Stimulated activated CD4-positive, alpha-beta T cell treated with anti-CD3 and anti-CD28 coated beads, Interleukin-1b, Interleukin-23, amount 100 ng/mL, for 4 hours (primary cell): ENCODE data around the gene PILRA.
"Not testable (repeated sequence)": the region's sequence is repeated elsewhere in the genome, so short reads cannot be mapped to it uniquely, and the experiment has no call there.

Source experiments
- DNase-seq, 2 donors: peaks; one replicate each; pipeline ENCODE4 v3.0.0-alpha.2; 2020; ENCODE audit warnings: low read depth in 2 of 2

Gene PILRA

DNA sequence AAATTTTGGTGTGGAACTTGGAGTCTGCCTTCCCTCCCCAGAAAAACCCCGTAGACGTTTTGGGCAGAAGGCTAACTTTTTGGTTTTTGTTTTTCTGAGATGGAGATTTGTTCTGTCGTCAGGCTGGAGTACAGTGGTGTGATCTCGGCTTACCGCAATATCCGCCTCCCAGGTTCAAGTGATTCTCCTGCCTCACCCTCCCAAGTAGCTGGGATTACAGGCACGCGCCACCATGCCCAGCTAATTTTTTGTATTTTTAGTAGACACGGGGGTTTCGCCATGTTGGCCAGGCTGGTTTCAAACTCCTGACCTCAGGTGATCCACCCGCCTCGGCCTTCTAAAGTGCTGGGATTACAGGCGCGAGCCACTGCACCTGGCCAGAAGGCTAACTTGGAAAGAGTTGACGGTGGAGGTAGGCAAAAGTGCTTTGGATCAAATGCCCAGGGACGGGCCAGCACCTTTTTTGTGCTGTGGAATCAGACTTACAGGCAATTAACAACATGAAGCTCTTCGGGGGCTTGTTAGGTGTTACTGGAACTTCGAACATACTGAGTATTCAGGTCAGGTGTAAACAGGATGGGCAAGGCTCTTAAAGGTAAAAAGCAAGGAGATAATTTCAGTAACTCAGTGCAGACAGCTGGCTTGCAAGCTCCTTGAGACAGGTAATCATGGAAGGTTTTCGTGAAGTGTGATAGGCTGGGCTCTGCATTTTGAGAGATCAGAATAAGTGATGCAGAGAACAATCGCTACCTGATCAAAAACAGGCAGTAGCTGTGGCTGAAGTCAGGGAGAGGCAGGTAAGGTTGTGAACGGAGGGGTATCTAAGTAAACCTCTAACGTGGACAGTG lies 61.2 kb downstream of the PILRA start:
- no peak for DNase-seq

DNA sequence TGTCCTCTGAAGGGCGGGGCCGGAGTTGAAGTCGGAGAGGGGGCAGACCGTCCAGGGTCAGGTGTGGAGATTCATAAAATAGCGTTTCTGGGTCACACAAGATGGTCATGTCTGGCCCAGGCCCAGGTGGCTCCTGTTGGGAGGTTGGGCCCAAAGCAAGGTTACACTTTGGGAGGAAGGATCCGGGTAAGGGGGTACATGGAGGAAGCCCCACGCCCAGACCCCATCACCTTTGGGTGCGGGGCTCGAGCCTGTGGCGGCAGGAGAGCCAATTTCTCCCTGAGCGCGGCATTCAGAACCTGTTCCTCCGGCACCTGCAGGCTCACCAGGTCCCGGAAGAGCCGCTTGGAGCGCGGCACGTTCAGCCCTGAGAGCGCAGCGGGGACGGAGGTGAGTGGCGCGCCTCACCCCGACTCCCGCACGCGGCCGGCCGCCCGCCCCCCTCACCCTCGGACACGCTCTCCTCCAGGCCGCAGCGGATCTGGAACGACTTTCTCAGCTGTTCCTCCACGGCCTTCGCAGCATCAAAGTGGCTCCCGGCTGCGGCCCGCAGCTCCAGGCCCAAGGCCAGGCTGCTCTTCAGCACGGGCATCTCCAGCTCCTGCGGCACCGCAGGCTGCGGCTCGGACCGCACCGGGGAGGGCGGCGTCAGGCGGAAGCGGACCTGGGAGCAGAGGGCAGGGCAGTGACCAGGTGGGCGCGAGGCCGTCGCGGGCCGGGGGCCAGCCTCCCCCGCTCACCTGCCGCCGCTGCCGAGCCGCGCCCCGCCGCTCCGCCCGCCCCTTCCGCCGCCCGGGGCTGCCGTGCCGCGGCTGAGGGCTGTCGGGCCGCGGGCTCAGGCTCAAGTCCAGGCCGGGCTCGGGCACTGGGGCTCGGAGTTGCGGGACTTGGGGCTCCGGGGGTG lies 62.4 kb downstream of the PILRA start:
- peak in 1 of 2 donors; percentile 42 for DNase-seq

DNA sequence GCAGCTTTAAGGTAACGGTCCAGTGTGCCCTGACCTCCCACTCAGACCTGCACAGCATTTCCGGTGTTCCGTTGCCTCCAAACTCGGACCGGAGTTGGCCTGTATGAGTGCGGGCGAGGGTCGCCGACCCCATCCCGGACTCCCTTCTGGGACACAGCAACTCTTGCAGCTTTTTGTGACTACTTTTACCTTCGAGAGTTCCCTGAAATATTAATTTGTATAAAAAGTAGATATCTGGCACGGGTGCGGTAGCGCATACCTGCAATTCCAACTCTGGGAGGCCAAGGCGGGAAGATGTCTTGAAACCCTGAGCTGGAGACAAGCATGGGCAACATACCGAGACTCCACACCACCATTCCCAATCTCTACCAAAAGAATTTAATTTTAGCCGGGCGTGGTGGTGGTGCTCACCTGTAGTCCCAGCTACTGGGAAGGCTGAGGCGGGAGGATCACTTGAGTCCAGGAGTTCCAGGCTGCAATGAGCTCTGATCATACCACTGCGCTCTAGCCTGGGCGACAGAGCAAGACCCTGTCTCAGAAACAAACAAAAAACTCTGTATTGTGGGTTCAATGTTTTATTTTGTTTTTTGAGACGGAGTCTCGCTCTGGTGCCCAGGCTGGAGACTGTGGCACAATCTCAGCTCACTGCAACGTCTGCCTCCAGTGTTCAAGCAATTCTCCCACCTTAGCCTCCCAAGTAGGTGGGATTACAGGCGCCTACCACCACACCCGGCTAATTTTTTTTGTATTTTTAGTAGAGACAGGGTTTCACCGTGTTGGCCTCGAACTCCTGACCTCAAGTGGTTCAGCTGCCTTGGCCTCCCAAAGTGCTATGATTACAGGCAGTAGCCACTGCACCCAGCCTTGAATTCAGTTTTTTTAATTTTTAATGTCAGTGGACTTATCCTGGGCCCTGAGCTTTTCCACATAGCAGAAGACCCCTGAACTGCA lies 64.1 kb downstream of the PILRA start:
- DNase-seq: no peak

DNA sequence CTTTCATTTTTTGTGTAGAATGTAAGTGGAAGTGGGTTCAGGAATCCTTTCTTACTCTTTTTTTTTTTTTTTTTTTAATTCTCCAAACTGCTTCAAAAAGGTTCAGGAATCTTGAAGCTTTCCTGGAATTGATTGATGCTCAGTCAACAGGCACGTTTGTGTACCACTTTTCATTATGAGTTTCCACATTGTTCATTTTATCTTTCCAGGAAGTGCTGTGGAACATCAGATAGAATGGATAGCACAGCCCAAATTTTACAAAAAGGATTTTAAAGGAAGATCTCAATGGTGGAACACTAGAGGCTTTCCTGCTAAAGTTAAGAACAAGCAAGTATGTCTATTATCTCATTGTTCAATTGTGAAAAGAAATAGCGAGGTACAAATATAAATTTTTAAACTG lies 64.9 kb downstream of the PILRA start:
- DNase-seq: no peak

DNA sequence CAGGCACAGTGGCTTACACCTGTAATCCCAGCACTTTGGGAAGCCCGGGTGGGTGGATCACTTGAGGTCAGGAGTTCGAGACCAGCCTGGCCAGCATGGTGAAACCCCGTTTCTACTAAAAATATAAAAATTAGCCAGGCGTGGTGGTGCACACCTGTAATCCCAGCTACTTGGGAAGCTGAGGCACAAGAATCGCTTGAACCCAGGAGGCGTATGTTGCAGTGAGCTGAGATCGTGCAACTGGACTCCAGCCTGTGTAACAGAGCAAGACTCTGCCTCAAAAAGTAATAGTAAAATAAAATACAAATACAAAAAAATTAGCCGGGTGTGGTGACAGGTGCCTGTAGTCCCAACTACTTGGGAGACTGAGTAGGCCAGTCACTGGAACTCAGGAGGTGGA lies 65.4 kb downstream of the PILRA start:
- DNase-seq: not testable (repeated sequence)

DNA sequence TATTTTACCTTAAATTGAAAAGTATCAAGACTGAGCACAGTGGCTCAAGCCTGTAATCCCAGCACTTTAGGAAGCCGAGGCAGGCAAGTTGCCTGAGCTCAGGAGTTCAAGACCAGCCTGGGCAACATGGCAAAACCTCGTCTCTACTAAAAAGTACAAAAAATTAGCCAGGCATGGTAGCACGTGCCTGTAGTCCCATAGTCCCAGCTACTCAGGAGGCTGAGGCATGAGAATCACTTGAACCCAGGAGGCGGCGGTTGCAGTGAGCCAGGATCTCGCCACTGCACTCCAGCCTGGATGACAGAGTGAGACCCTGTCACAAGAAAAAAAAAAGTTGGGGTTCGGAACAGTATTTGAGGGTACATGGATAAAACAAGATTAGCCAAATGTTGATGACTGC lies 66.0 kb downstream of the PILRA start:
- DNase-seq: not testable (repeated sequence)

DNA sequence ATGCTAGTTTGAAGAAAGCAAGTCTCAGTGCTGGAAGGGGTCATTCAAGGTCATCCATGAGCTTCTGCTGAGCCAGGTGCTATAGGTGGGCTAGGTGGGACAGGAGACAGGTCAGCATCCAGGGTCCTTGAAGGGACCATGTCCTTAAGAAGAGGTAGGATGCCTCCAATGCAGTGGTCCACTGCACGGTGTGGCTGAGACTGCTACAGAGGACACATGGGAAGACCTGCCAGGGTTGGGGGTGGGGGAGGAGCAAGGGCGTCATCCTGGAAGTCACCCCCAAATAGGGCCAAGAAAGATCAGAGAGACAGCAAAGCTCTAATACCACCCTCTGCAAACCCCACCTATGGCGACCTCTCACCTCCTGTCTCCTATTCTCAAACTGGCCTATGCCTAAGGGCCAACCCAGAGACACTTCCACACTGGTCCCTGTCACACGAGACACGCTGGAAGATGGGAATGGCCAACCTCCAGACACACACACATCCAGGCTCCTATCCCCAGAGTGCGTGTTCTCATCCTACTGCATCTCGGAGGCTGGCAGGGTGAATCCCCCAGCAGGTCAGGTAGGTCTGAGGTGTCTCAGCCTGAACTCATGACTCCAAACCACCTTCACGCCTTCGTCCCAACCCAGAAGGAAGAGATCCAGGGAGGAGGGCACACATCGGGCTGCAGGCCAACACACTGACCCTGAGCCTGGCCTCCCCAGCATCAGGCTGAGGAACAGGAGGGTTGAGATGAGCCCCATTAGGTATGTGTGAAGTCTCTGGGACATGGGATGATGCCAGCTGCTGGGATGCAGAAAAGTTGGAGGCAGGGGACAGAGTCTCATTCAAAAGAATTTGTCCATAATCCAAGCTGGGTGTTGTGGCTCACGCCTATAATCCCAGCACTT lies 68.6 kb downstream of the PILRA start:
- no peak for DNase-seq

DNA sequence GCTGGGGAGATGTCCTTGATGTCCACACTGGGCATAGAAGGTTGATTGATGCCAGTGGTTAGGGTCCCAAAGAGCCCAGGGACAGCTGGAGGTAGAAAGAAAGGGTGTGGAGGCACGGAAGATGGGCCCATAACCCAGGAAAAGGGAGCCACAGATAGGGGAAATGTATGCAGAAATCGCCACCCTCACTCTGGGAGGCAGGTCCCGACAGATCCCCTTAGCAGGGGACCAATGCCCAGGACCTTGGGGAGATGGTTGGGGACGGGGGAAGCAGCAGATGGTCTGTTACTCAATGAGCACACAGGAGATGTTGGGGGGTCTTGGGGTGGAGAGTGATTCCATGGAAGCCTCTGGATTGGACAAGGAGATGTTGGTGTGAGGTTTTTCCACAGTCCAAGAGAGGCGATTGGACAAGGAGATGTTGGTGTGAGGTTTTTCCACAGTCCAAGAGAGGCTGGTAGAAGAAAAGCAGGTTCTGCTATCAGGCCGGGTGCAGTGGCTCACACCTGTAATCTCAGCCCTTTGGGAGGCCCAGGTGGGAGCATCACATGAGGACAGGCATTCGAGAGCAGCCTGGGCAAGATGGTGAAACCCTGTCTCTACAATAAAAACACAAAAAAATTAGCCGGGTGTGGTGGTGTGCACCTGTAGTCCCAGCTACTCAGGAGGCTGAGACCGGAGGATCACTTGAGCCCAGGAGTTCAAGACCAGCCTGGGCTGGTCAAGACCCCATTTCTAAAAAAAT lies 70.0 kb downstream of the PILRA start:
- no peak for DNase-seq

DNA sequence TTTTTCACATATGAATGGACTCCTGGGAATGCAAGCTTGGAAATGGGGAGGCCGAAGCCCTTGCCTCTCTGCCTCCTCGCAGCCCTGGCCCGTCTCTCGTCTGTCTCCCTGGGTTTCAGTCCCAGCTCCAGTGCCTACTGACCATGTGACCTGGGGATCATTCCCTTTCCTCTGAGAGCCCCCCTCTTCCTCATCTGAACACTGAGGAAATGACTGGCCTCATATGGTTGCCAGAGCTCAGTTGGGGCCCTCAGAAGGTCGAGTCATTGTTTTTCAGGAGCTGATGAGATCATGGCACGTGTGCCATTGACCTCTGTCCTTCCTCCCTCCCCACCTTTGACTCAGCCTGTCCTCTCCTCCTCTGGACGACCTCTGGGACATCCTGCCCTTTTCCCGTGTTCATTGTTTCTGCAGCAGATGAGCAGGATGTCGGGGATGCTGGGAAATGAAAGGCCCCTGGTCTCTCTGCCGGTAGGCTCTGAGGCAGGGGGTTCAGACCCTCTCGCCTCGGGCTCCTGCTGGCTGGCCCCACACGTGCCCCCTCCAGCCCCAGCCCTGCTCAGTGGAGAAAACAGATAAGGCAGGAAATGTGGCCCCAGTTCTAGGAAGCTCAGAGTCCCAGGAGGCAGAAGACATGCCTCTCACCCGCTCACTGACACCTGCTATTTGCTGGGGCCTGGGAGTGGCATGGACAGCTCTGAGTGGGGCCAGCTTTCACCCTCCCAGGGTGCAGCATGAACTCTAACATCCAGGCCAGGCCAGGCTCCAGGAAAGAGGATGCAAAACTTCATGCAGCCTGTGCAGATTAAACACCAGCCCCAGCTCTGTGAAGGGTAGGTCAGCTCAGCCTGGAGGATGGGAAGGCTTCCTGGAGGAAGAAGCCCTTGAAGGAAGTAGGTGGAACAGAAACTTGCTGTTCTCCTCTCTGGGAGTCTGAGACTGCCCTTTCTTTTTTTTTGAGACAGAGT lies 71.3 kb downstream of the PILRA start:
- no peak for DNase-seq

DNA sequence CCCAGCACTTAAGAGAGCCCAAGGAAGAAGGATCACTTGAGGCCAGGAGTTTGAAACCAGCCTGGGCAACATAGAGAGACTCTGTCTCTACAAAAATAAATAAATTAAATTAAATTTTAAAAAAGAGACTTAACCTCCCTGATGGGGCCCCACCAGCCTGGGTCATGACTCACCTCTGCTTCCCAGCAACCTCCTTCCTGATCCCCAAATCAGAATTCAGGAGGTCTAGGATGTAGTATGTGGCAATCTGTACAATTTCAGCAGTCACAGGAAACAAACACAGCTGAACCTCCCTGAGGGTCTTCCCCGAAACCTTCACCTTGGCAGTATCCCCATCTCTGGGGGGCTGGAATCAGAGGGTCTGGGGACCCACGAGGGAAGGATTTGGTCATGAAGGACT lies 72.8 kb downstream of the PILRA start:
- no peak for DNase-seq

DNA sequence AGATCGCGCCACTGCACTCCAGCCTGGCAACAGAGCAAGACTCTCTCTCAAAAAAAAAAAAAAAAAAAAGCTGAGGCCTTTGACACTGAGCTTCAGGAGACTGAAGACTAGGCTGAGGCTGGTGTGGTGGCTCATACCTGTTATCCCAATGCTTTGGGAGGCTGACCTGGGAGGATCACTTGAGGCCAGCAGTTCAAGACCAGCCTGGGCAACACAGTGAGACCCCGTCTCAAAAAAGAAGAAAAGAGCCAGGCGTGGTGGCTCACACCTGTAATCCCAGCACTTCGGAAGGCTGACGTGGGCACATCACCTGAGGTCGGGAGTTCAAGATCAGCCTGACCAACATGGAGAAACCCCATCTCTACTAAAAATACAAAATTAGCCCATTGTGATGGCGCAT lies 74.1 kb downstream of the PILRA start:
- not testable (repeated sequence) for DNase-seq

DNA sequence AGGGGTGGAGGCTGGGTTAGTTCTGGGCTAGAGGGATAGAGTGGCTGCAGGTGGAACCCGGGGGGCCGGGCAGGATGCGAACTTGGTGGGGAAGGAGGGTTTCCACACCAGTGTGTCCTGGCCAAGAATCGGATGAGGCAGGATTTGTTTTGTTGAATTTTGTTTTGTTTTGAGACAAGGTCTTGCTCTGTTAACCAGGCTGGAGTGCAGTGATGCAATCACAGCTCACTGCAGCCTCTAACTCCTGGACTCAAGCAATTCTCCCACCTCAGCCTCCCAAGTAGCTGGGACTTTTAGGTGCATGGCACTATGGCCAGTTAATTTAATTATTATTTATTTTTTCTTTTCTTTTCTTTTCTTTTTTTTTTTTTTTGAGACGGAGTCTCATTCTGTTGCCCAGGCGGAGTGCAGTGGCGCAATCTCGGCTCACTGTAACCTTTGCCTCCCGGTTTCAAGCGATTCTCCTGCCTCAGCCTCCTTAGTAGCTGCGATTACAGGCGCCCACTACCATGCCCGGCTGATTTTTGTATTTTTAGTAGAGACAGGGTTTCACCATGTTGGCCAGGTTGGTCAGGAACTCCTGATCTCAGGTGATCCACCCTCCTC lies 76.0 kb downstream of the PILRA start:
- DNase-seq: no peak
